Tibial artery (tissue), 4 donors: ENCODE measurements around the gene MOGAT3.

ENCODE experiments used
- DNase-seq, 2 donors: peaks; one replicate each; pipeline ENCODE4 v3.0.0-alpha.2; 2019
- H3K27ac ChIP-seq, 2 donors: fragments of 200-600 bp; sonication (generic) in 1 of 2; 1 replicate in 1 of 2; 2 replicates in 1 of 2; pipeline ENCODE4 v1.5.1; 2018 to 2019; ENCODE audit warnings: mild to moderate bottlenecking in 1 of 2
- H3K27me3 ChIP-seq, 2 donors: fragments of 200-600 bp; sonication (generic) in 1 of 2; one replicate each; pipeline versions ENCODE4 v1.5.1 to v1.6.0; 2016 to 2019
- H3K36me3 ChIP-seq, 3 donors: fragments of 200-600 bp; sonication (generic) in 2 of 3; one replicate each; pipeline ENCODE4 v1.5.1; 2016 to 2019; ENCODE audit warnings: mild to moderate bottlenecking in 2 of 3
- H3K4me1 ChIP-seq, 4 donors: fragments of 200-600 bp; sonication (generic) in 2 of 4; 1 replicate in 3 of 4; 2 replicates in 1 of 4; pipeline ENCODE4 v1.5.1; 2016 to 2019
- H3K4me3 ChIP-seq, 2 donors: fragments of 200-600 bp; sonication (generic) in 1 of 2; 1 replicate in 1 of 2; 2 replicates in 1 of 2; pipeline ENCODE4 v1.5.1; 2018 to 2019; ENCODE audit warnings: mild to moderate bottlenecking in 2 of 2
- H3K9me3 ChIP-seq, 3 donors: fragments of 200-600 bp; sonication (generic) in 1 of 3; one replicate each; pipeline ENCODE4 v1.5.1; 2016 to 2019
- intact Hi-C: fragments of 100-400 bp; cut with DNase I; formaldehyde crosslinking; loops from one replicate; pipeline ENCODE4 v1.15.0; 2023; ENCODE audit warnings: low total_unique reads
- TF ChIP-seq, protein P1 (sequence below), 2 experiments: fragments of 200-600 bp in 1 of 2; fragments of 450-650 bp in 1 of 2; IDR thresholded peaks; one replicate each; pipeline ENCODE4 v1.5.1; 2017 to 2019; ENCODE audit warnings: antibody characterized with exemption in 2 of 2, mild to moderate bottlenecking in 1 of 2, moderate library complexity in 1 of 2

MOGAT3 gene

DNA sequence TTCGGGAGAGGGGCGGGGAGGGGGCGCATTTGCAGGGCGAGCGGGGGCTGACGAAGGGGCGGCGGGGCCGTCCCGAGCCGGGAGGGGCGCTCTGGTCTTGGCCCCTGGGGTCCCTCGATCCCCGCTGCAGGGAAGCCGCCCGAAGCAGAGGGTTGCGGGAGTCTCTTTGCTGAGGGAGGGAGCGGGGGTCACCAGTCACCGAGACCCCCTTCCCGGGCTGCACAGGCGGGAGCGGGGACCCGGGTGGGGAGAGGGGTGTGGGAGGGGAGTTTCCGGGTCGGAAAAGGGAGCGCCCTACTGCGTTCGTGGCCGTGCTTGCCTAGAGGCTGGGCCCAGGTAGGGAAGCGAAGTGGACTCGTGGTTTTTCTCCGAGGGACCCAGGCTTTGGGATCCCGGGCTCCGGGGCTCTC lies 46.1 kb downstream of the MOGAT3 start:
- no peak for DNase-seq
- intact Hi-C loops: no loop called here
- peak overlapping the region in 1 of 2 donors; percentile 22 for H3K27ac ChIP-seq

DNA sequence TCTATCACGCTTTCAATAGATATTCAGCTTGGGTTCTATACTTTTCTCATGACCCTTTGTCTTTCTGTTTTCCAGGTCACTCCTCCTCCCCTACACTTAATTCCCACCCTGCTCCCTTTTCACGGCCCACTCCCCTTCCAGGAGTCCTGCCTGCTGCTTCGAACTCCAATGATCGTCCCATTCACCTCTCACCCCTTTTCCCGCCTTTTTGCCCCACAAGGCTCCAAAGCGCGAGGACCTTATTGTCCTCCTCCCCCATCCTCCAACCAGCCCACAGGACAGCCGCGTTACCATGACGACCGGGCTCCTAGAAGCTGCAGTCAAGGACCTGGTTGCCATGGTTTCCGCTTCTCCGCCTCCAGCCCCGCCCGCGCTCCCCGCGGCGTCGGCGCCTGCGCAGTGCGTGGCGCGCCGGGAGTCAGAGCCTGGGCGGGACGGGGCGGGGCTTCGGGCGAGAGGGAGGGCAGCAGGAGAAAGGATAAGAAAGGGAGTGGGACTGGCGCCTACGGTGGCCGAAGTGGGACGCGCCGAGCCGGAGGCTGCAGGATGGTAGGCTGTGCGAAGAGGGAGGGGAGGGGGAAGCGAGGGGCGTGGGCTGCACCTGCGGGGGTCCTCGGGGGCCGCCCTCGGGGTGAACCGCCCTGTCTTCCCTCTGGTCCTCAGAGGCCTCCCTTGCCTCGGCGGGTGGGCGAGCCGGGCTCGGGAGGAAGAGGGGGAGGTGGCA lies 46.7 kb downstream of the MOGAT3 start, which contains the start of gene AP1S1:
Gene AP1S1, plus strand, starts transcription at position 508 of the 724 bp plus-strand sequence. Its CDS starts 39 bp downstream, at position 547.
- peak within 1 kb of the TSS in 1 of 2 donors; percentile 22 for H3K27ac ChIP-seq

More for the DNA sequence above, 46.1 kb downstream of the MOGAT3 start:
- TF ChIP-seq, protein P1, sequence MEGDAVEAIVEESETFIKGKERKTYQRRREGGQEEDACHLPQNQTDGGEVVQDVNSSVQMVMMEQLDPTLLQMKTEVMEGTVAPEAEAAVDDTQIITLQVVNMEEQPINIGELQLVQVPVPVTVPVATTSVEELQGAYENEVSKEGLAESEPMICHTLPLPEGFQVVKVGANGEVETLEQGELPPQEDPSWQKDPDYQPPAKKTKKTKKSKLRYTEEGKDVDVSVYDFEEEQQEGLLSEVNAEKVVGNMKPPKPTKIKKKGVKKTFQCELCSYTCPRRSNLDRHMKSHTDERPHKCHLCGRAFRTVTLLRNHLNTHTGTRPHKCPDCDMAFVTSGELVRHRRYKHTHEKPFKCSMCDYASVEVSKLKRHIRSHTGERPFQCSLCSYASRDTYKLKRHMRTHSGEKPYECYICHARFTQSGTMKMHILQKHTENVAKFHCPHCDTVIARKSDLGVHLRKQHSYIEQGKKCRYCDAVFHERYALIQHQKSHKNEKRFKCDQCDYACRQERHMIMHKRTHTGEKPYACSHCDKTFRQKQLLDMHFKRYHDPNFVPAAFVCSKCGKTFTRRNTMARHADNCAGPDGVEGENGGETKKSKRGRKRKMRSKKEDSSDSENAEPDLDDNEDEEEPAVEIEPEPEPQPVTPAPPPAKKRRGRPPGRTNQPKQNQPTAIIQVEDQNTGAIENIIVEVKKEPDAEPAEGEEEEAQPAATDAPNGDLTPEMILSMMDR (IDR thresholded peaks at IDR 0.05): no peak
- peaks cover 0 to 27% of the 10 kb centered on the region in 2 donors for H3K27me3 ChIP-seq
- no peaks in the 10 kb centered on the region for H3K9me3 ChIP-seq
- peaks cover 22 to 29% (median 23%) of the 10 kb centered on the region in 3 donors for H3K36me3 ChIP-seq
- peaks cover 0 to 18% (median 9%) of the 10 kb centered on the region in 4 donors for H3K4me1 ChIP-seq
- peak overlapping the region; percentile 74 to 77 for H3K4me3 ChIP-seq

DNA sequence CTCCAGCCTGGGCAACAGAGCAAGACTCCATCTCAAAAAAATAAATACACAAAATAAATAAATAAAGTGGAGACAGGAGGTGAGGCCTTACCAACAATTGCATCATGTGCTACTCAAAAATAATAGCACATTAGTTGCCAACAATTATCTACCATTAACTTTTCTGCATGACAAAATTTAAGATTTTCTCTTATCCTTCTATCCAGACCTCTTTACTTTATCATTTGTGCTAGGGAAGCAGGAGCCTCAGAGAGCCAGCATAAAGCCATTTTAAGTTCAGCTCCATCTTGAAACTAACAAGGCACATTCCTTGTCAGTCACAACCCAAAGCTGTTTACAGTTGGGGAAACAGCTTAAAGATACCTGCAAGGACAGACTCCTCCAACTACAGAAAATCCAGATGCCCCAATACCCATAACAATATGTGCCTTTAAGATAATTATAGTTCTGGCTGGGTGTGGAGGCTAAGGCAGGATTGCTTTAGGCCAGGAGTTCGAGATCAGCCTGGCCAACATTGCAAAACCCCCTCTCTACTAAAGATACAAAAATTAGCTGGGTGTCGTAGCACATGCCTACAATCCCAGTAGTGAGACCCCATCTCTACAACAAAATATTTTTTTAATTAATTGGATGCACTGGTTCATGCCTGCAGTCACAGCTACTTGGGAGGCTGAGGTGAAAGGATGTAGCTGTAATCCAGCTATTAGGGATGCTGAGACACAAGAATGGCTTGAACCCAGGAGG lies 48.8 kb downstream of the MOGAT3 start:
- TF ChIP-seq, protein P1 (IDR thresholded peaks at IDR 0.05): no peak
- H3K27me3 ChIP-seq: peaks cover 0 to 28% of the 10 kb centered on the region in 2 donors
- no peaks in the 10 kb centered on the region for H3K9me3 ChIP-seq
- peaks cover 0 to 18% (median 9%) of the 10 kb centered on the region in 4 donors for H3K4me1 ChIP-seq
- intact Hi-C loops: no loop called here
- peaks cover 0 to 3% (median 0%) of the 10 kb centered on the region in 3 donors for H3K36me3 ChIP-seq
- no peak overlapping the region for H3K4me3 ChIP-seq
- no peak for DNase-seq
- H3K27ac ChIP-seq: no peak overlapping the region

More for the DNA sequence above, 46.7 kb downstream of the MOGAT3 start, which contains the start of gene AP1S1:
- intact Hi-C loops: no loop called here
- Histone ChIP-seq H3K9me3 (no peaks in the 10 kb centered on the region), H3K4me1 (peaks cover 0 to 18% (median 9%) of the 10 kb centered on the region in 4 donors), H3K36me3 (peaks cover 16 to 23% (median 17%) of the 10 kb centered on the region in 3 donors), H3K27me3 (peaks cover 0 to 27% of the 10 kb centered on the region in 2 donors), H3K4me3 (peak within 1 kb of the TSS; percentile 74 to 77)
- TF ChIP-seq, protein P1 (IDR thresholded peaks at IDR 0.05): no peak
- DNase-seq: peak; percentile 88 to 95
